ENCODE measurements around the gene GBX2. TPM values are rescaled to one million over a fixed set of nuclear protein-coding genes. Genes with fewer than 3 reads are reported as not detected.

GBX2 gene
- total RNA-seq, 2 experiments from 2014 or later = not detected

- H3K27me3 Mint-ChIP-seq = peaks cover 77% of the 10 kb centered on the region
- peak overlapping the region; percentile 73 for H3K27ac Mint-ChIP-seq
- DNase-seq (no peak), ATAC-seq (no peak)
- CTCF ChIA-PET = interaction anchor here (1.1 to 2.0 kb wide), 3 partner anchors 8 to 13 kb away, joined by 3 to 9 read pairs (median 3); no protein-coding TSS in a partner anchor
- peak overlapping the region; percentile 22 for H3K4me3 Mint-ChIP-seq
- peaks cover 5% of the 10 kb centered on the region for H3K36me3 Mint-ChIP-seq
- no peaks in the 10 kb centered on the region for H3K9me3 Mint-ChIP-seq (ENCODE audit: low read depth)
- H3K4me1 Mint-ChIP-seq = no peaks in the 10 kb centered on the region
These were observed 1.8 kb upstream of the GBX2 start for GRCh38 chr2:236169741-236170589.

- no peak for DNase-seq
- ATAC-seq = no peak
- CTCF ChIA-PET = interaction anchor here (0.6 to 1.1 kb wide), 3 partner anchors 9 to 308 kb away, joined by 3 read pairs; no protein-coding TSS in a partner anchor
- peaks cover 74% of the 10 kb centered on the region for H3K27me3 Mint-ChIP-seq
- H3K36me3 Mint-ChIP-seq = peaks cover 5% of the 10 kb centered on the region
- no peaks in the 10 kb centered on the region for H3K9me3 Mint-ChIP-seq (ENCODE audit: low read depth)
- H3K27ac Mint-ChIP-seq = peak overlapping the region; percentile 73
- H3K4me3 Mint-ChIP-seq = peak overlapping the region; percentile 22
- H3K4me1 Mint-ChIP-seq = no peaks in the 10 kb centered on the region
These were observed 1.1 kb upstream of the GBX2 start for GRCh38 chr2:236169151-236169721.

- CTCF ChIA-PET = no interaction called here
- DNase-seq = no peak
- no peak overlapping the region for H3K27ac Mint-ChIP-seq
- ATAC-seq = no peak
- H3K4me3 Mint-ChIP-seq = no peak overlapping the region
- peaks cover 68% of the 10 kb centered on the region for H3K27me3 Mint-ChIP-seq
- no peaks in the 10 kb centered on the region for H3K4me1 Mint-ChIP-seq
- H3K36me3 Mint-ChIP-seq = peaks cover 5% of the 10 kb centered on the region
- no peaks in the 10 kb centered on the region for H3K9me3 Mint-ChIP-seq (ENCODE audit: low read depth)
These were observed 683 bp downstream of the GBX2 start for GRCh38 chr2:236167297-236168109.

- Mint-ChIP-seq H3K4me1 (no peaks in the 10 kb centered on the region), H3K36me3 (peaks cover 5% of the 10 kb centered on the region), H3K27ac (peak overlapping the region; percentile 49), H3K27me3 (peaks cover 67% of the 10 kb centered on the region), H3K4me3 (no peak overlapping the region), H3K9me3 (ENCODE audit: low read depth) (no peaks in the 10 kb centered on the region)
- ATAC-seq = no peak
- DNase-seq = no peak
- CTCF ChIA-PET = interaction anchor here (1.1 kb wide), 1 partner anchor 14 kb away, joined by 3 read pairs; no protein-coding TSS in a partner anchor
These were observed 1.3 kb downstream of the GBX2 start for GRCh38 chr2:236166796-236167296.

GRCh38 chr2:236165842-236166795, 2.1 kb downstream of the GBX2 start:
- Mint-ChIP-seq H3K27ac (peak overlapping the region; percentile 49), H3K9me3 (ENCODE audit: low read depth) (no peaks in the 10 kb centered on the region), H3K36me3 (peaks cover 5% of the 10 kb centered on the region), H3K4me1 (no peaks in the 10 kb centered on the region), H3K27me3 (peaks cover 68% of the 10 kb centered on the region), H3K4me3 (no peak overlapping the region)
- ATAC-seq = no peak
- DNase-seq = no peak
- CTCF ChIA-PET = interaction anchor here (1.1 kb wide), 1 partner anchor 14 kb away, joined by 3 read pairs; no protein-coding TSS in a partner anchor

GRCh38 chr2:236164925-236165841, 3.0 kb downstream of the GBX2 start:
- Mint-ChIP-seq H3K4me1 (no peaks in the 10 kb centered on the region), H3K36me3 (peaks cover 5% of the 10 kb centered on the region), H3K9me3 (ENCODE audit: low read depth) (no peaks in the 10 kb centered on the region), H3K27me3 (peaks cover 67% of the 10 kb centered on the region), H3K27ac (peak overlapping the region; percentile 66), H3K4me3 (no peak overlapping the region)
- no peak for ATAC-seq
- CTCF ChIA-PET = interaction anchor here (1.1 kb wide), 1 partner anchor 15 kb away, joined by 3 read pairs; no protein-coding TSS in a partner anchor
- DNase-seq = no peak

GRCh38 chr2:236164201-236164924, 3.8 kb downstream of the GBX2 start:
- Mint-ChIP-seq H3K27me3 (peaks cover 62% of the 10 kb centered on the region), H3K9me3 (ENCODE audit: low read depth) (no peaks in the 10 kb centered on the region), H3K36me3 (peaks cover 5% of the 10 kb centered on the region), H3K4me3 (no peak overlapping the region), H3K27ac (peak overlapping the region; percentile 66), H3K4me1 (no peaks in the 10 kb centered on the region)
- no peak for ATAC-seq
- CTCF ChIA-PET = no interaction called here
- no peak for DNase-seq

GRCh38 chr2:236163471-236164200, 4.5 kb downstream of the GBX2 start:
- Mint-ChIP-seq H3K9me3 (ENCODE audit: low read depth) (no peaks in the 10 kb centered on the region), H3K36me3 (peaks cover 3% of the 10 kb centered on the region), H3K27ac (no peak overlapping the region), H3K27me3 (peaks cover 60% of the 10 kb centered on the region), H3K4me1 (no peaks in the 10 kb centered on the region), H3K4me3 (no peak overlapping the region)
- DNase-seq (no peak), ATAC-seq (no peak)
- CTCF ChIA-PET = no interaction called here

- ATAC-seq (no peak), DNase-seq (no peak)
- Mint-ChIP-seq H3K36me3 (peaks cover 3% of the 10 kb centered on the region), H3K27ac (no peak overlapping the region), H3K9me3 (ENCODE audit: low read depth) (no peaks in the 10 kb centered on the region), H3K27me3 (peaks cover 66% of the 10 kb centered on the region), H3K4me1 (no peaks in the 10 kb centered on the region), H3K4me3 (no peak overlapping the region)
- CTCF ChIA-PET = interaction anchor here (1.8 kb wide), 1 partner anchor 17 kb away, joined by 6 read pairs; no protein-coding TSS in a partner anchor
These were observed 5.2 kb downstream of the GBX2 start for GRCh38 chr2:236162882-236163470.

- Mint-ChIP-seq H3K4me3 (no peak overlapping the region), H3K9me3 (ENCODE audit: low read depth) (no peaks in the 10 kb centered on the region), H3K27ac (no peak overlapping the region), H3K4me1 (no peaks in the 10 kb centered on the region), H3K36me3 (peaks cover 3% of the 10 kb centered on the region), H3K27me3 (peaks cover 71% of the 10 kb centered on the region)
- CTCF ChIA-PET = interaction anchor here (1.8 kb wide), 1 partner anchor 18 kb away, joined by 6 read pairs; no protein-coding TSS in a partner anchor
- no peak for DNase-seq
- ATAC-seq = no peak
These were observed 5.9 kb downstream of the GBX2 start for GRCh38 chr2:236162031-236162845.

Measured in activated CD8-positive, alpha-beta memory T cell treated with anti-CD3 and anti-CD28 coated beads, Interleukin-2, amount 10 ng/mL, durations not matched to agents 7 days and 5 days (primary cell).